ENCODE data around the gene TRPM7. TPM values are rescaled to one million over a fixed set of nuclear protein-coding genes. Genes with fewer than 3 reads are reported as not detected.

The TRPM7 gene
- total and polyA plus RNA-seq, 12 donors = 5.4 to 45.0 (median 26.3) TPM

DNA sequence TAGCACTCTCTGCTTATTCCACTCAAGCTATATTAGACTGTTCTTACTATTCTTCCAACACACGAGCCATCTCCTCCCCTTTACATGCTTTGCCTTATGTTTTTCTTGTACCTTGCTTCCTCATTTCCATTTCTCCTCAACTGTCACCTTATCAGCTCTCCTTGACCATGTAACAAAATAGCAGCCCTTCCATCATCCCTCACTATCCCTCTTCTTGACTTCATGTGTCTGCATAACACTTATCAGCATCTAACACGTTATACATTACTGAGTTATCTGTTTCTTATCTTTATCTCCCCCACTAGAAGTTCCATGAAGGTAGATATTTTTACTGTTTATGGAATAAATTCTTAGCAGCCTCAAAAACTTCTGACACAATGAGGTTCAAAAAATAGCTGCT, 45.3 kb downstream of the TRPM7 start:
- TF ChIP-seq, protein P1, sequence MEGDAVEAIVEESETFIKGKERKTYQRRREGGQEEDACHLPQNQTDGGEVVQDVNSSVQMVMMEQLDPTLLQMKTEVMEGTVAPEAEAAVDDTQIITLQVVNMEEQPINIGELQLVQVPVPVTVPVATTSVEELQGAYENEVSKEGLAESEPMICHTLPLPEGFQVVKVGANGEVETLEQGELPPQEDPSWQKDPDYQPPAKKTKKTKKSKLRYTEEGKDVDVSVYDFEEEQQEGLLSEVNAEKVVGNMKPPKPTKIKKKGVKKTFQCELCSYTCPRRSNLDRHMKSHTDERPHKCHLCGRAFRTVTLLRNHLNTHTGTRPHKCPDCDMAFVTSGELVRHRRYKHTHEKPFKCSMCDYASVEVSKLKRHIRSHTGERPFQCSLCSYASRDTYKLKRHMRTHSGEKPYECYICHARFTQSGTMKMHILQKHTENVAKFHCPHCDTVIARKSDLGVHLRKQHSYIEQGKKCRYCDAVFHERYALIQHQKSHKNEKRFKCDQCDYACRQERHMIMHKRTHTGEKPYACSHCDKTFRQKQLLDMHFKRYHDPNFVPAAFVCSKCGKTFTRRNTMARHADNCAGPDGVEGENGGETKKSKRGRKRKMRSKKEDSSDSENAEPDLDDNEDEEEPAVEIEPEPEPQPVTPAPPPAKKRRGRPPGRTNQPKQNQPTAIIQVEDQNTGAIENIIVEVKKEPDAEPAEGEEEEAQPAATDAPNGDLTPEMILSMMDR (IDR thresholded peaks at IDR 0.05) = no peak
- TF ChIP-seq POLR2A (IDR thresholded peaks at IDR 0.05) = no peak
- Histone ChIP-seq H3K4me1 (replicated peaks in 1 of 2) (no peaks in the 10 kb centered on the region), H3K27me3 (no peaks in the 10 kb centered on the region), H3K9me3 (replicated peaks in 1 of 3) (no peaks in the 10 kb centered on the region), H3K36me3 (replicated peaks in 1 of 2) (peaks cover 0 to 49% of the 10 kb centered on the region in 2 donors), H3K4me3 (no peak overlapping the region), H3K27ac (no peak overlapping the region)
- intact Hi-C loops (cut with DNase I) = no loop called here
- DNase-seq = no peak
- WGBS, 4 donors = 82 to 88% (median 86%) methylated on average over 2 of the region's 2 CpGs

DNA sequence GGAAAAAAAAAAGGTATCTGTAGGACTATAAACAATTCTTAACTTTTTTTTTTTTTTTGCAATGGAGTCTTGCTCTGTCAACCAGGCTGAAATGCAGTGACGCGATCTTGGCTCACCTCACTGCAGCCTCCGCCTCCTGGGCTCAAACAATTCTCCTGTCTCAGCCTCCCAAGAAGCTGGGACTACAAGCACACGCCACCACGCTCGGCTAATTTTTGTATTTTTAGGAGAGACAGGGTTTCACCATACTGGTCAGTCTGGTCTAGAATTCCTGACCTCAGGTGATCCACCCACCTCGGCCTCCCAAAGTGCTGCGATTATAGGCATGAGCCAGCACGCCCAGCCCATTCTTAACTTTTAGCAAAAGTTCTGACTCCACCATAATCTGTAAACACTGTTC, 50.5 kb downstream of the TRPM7 start:
- no peak for DNase-seq
- H3K36me3 ChIP-seq (replicated peaks in 1 of 2) = peaks cover 0 to 73% of the 10 kb centered on the region in 2 donors
- no peaks in the 10 kb centered on the region for H3K9me3 ChIP-seq (replicated peaks in 1 of 3)
- no peak overlapping the region for H3K4me3 ChIP-seq
- H3K27ac ChIP-seq = no peak overlapping the region
- no peaks in the 10 kb centered on the region for H3K27me3 ChIP-seq
- TF ChIP-seq, protein P1 (IDR thresholded peaks at IDR 0.05) = no peak
- TF ChIP-seq POLR2A (IDR thresholded peaks at IDR 0.05) = no peak
- intact Hi-C loops (cut with DNase I) = no loop called here
- WGBS, 4 donors = 96 to 99% (median 97%) methylated on average over 9 of the region's 9 CpGs
- H3K4me1 ChIP-seq (replicated peaks in 1 of 2) = no peaks in the 10 kb centered on the region

DNA sequence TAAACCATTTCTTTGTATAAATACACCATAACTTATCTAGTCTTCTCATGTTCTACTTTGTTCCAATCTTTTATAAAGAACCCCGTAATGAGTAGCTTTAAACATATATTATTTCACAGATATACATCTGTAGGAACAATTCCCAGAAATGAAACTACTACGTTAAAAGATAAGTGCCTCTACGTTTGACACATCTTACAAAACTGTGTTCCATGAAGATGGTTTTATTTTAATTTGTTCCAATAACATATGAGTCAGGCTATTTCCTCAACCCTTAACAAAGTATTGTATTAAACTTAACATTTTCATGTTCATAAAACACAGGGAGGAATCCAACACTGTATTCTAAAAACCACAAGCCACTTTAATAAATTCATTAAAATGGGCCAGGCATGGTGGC, 52.9 kb downstream of the TRPM7 start:
- Histone ChIP-seq H3K4me3 (no peak overlapping the region), H3K27ac (no peak overlapping the region), H3K27me3 (no peaks in the 10 kb centered on the region), H3K36me3 (replicated peaks in 1 of 2) (peaks cover 0 to 74% of the 10 kb centered on the region in 2 donors), H3K4me1 (replicated peaks in 1 of 2) (no peaks in the 10 kb centered on the region), H3K9me3 (replicated peaks in 1 of 3) (no peaks in the 10 kb centered on the region)
- intact Hi-C loops (cut with DNase I) = no loop called here
- DNase-seq = no peak
- 81 to 89% (median 87%) methylated on average over 3 of the region's 3 CpGs for WGBS, 4 donors
- TF ChIP-seq, protein P1 (IDR thresholded peaks at IDR 0.05) = no peak
- no peak for TF ChIP-seq POLR2A (IDR thresholded peaks at IDR 0.05)

DNA sequence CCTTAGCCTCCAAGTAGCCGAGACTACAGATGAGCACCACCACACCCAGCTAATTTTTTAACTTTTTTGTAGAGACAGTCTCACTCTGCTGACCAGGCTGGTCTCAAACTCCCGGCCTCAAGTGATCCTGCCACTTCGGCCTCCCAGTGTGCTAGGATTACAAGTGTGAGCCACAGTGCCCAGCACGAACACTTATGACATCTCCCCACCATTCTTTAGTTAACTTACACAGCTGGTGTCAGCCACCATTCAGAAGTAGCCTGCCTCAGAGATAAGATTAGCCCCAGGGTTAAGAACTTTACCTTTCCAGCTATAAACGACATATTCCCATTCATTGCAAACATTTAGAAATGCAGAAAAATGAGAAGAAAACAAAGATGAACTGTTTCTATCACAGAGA, 58.2 kb downstream of the TRPM7 start:
- intact Hi-C loops (cut with DNase I) = no loop called here

More for the DNA sequence above, 58.2 kb downstream of the TRPM7 start:
- Histone ChIP-seq H3K27ac (no peak overlapping the region), H3K9me3 (replicated peaks in 1 of 3) (no peaks in the 10 kb centered on the region), H3K36me3 (replicated peaks in 1 of 2) (peaks cover 0 to 47% of the 10 kb centered on the region in 2 donors), H3K4me1 (replicated peaks in 1 of 2) (no peaks in the 10 kb centered on the region), H3K27me3 (no peaks in the 10 kb centered on the region), H3K4me3 (no peak overlapping the region)
- TF ChIP-seq, protein P1 (IDR thresholded peaks at IDR 0.05) = no peak
- TF ChIP-seq POLR2A (IDR thresholded peaks at IDR 0.05) = no peak
- DNase-seq = no peak
- 94 to 99% (median 97%) methylated on average over 5 of the region's 5 CpGs for WGBS, 4 donors
